ES-I3 (cell line): ENCODE results near the gene PRKAG2.

Experiments
- H3K36me3 ChIP-seq: 2 replicates; pipeline ENCODE4 v1.6.1; 2013; ENCODE audit warnings: mild to moderate bottlenecking, low read length, control low read depth, moderate library complexity; ENCODE audit not compliant: insufficient read depth
- H3K4me1 ChIP-seq: 2 replicates; pipeline ENCODE4 v1.6.1; 2013; ENCODE audit warnings: mild to moderate bottlenecking, control low read depth, low read length; ENCODE audit not compliant: insufficient read depth
- H3K9ac ChIP-seq: 2 replicates; pipeline ENCODE4 v1.6.1; 2013; ENCODE audit warnings: low read depth, mild to moderate bottlenecking, low read length, moderate library complexity
- H3K9me3 ChIP-seq: 2 replicates; pipeline ENCODE4 v1.6.1; 2013; ENCODE audit warnings: mild to moderate bottlenecking, low read length, moderate library complexity; ENCODE audit not compliant: control insufficient read depth, insufficient read depth

Gene PRKAG2

DNA sequence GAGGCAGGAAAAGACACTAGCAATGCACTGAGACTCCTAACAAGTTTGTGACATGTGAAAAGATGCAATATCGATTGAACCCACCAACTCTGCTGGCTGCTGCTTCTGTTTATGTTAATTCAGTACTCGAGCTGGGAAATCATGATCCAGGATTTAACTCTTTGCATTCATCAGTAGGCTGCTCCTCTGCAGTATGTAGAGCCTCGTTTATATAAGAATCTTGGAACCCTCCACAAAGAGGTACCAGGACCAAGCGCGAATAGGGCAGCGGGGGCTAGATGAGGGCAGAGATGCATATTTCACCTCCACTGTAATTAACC lies 7.8 kb downstream of the PRKAG2 start:
- Histone ChIP-seq H3K36me3 (no peaks in the 10 kb centered on the region), H3K9ac (no peak overlapping the region), H3K4me1 (peaks cover 14% of the 10 kb centered on the region; the same call in 1 of the 2 replicates), H3K9me3 (no peaks in the 10 kb centered on the region; the same call in 1 of the 2 replicates)

DNA sequence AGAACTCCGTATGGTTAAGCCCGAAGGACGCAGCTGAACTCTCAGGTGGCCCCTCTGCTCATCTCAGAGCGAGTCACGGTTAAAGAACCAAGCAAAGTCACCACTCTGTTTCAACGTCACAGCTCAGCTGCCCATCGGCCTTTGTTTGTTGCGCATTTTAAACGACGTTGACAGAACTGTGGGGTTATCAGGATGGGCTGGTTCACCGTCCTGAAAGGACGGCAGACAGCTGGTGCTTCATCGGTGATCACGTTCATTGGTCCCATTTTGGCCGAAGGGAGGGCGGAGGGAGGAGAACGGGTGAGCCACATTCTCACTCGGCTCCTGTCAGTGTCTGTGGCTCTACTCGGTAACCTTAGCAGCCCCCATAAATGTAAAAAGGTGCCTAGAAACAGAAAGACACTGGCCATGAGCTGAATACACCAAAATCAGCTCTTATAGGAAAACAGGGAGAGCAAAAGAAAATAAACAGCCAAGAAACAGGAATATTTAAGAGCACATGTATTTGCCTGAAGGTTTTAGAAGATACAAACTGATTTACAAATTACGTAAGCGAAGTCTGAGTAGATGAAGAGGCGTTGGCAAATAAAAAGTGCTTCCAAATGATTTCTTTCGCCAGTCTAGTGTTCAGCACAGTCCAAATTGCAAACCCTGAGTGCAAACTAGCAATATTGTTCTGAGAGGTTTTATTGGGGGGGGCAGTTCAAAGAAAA lies 8.4 kb downstream of the PRKAG2 start:
- Histone ChIP-seq H3K9ac (no peak overlapping the region), H3K9me3 (no peaks in the 10 kb centered on the region; the same call in 1 of the 2 replicates), H3K4me1 (peaks cover 14% of the 10 kb centered on the region; the same call in 1 of the 2 replicates), H3K36me3 (no peaks in the 10 kb centered on the region)

DNA sequence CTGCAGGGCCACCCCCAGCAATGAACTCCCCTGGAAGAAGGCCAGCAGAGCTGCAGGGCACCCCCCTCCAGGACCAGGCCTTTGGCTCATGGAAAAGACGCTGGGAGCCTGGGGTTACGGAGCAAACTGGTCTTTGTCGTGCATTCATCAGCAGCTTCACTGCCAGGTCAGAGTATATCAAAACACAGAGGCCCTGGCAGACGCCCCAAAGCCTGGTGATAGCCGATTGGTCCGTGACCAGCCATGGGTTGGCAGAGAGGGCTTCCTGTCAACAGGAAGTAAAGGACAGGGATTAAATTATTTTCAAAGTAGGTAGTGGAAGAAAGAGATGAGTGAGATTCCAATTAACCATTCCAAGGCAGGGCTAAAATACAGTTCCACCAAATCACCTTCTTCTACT lies 9.0 kb downstream of the PRKAG2 start:
- no peaks in the 10 kb centered on the region; the same call in 1 of the 2 replicates for H3K9me3 ChIP-seq
- no peak overlapping the region for H3K9ac ChIP-seq
- H3K36me3 ChIP-seq = no peaks in the 10 kb centered on the region
- H3K4me1 ChIP-seq = peaks cover 14% of the 10 kb centered on the region; the same call in 1 of the 2 replicates

DNA sequence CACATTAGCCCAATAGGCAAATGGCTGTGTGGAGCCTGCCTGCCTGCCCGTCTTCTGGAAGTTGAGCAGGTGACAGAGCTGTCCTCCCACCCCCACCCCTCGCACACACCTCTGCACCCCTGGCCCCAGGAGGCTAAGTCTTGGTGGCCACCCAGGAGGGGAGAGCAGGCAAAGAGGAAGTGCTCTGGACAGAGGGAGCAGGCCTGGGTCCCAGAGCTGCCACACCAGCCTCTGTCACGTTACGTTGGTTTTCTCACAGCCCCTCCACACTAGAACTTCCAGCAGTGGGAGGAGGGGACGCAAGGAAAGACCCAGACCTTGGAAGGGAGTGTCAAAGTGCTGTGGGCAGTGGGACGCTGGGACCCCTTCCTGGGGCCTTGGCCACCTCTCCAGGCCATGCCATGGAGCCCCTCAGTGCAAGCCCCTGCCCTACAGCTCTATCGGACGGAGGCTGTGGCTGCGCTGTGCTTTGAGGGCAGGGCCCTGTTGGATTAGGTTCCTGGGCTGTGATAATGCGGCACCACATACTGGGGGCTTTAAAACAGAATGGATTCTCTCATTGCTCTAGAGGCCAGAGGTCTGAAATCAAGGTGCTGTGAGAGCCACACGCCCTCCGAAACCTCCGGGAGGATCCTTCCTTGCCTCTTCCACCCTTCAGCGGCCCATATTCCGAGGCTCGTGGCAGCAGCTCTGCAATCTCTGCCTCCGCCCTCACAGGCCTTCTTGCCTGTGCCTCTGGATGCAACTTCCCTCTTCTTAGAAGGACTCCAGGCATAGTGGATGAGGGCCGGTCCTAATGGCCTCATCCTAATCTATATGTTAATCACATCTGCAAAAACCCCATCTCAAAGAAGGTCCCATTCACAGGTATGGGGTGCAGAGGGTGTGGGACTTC lies 9.9 kb downstream of the PRKAG2 start:
- no peaks in the 10 kb centered on the region; the same call in 1 of the 2 replicates for H3K9me3 ChIP-seq
- H3K36me3 ChIP-seq = no peaks in the 10 kb centered on the region
- peaks cover 14% of the 10 kb centered on the region; the same call in 1 of the 2 replicates for H3K4me1 ChIP-seq
- H3K9ac ChIP-seq = no peak overlapping the region

DNA sequence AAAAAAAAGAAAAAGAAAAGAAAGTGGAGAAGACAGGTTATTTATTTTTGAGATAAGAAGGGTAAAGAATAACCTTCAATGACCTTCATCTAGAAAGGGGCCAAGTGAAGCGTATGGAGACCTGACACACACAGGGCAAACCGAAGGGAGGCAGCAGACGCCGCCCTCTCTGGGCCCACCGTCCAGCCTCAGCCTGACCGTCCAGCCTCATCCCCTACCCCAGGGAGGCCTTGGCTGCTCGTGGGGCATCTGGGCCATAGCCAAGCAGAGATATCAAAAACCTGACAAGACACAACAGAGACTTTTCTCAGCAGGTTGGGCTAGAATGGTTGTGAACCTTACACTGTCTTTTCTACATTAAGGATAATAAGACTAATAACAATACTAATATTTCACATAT lies 10.9 kb downstream of the PRKAG2 start:
- Histone ChIP-seq H3K4me1 (peaks cover 14% of the 10 kb centered on the region; the same call in 1 of the 2 replicates), H3K9me3 (no peaks in the 10 kb centered on the region), H3K9ac (no peak overlapping the region), H3K36me3 (no peaks in the 10 kb centered on the region)

DNA sequence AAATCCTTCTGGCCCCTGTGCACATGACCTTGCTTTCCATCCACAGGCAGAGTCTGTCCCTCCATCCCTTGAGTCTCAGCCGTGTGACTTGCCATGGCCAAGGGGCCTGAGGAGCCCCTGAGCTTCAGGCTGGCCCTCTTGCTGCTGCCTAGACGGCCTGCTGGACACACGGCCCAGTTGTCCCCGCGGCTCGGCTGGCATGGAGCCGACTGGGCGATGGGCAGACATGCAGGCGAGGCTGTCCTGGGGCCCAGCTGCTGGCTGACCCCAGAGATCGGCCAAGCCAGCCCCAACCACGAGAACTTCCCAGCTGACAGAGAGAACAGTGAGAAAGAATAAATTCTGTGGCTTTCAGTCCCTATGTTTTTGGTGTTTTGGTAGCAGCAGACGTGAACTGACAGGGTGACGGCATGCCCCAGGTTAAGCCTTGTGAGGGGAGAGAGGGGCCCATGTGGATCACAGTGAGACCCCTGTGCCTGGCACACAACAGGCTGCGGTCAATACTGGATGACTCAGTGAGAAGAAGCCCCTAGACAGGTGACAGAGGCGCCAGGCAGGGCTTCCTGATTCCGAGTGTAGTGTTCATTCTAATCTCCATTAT lies 11.7 kb downstream of the PRKAG2 start:
- Histone ChIP-seq H3K9ac (no peak overlapping the region), H3K9me3 (no peaks in the 10 kb centered on the region), H3K36me3 (no peaks in the 10 kb centered on the region), H3K4me1 (peaks cover 14% of the 10 kb centered on the region; the same call in 1 of the 2 replicates)

DNA sequence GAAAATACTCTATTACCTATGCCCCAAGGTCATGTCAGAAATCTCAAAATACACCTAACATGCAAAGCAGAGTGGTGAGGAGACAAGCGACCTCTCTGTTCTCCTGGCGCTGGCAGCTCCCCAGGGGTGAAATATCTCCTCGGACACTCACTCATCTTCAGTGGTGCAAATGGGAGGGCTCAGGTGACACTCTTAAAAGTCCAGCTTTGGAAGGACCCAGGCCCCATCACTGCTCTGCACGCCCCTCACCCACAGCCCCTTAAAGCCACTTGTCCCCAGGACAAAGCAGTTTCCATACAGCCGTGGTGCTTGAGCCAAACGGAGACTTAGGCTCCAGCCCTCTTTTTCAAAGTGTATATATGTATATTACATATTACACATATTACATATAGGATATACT lies 12.4 kb downstream of the PRKAG2 start:
- Histone ChIP-seq H3K4me1 (peaks cover 14% of the 10 kb centered on the region; the same call in 1 of the 2 replicates), H3K9ac (no peak overlapping the region), H3K36me3 (no peaks in the 10 kb centered on the region), H3K9me3 (no peaks in the 10 kb centered on the region)

DNA sequence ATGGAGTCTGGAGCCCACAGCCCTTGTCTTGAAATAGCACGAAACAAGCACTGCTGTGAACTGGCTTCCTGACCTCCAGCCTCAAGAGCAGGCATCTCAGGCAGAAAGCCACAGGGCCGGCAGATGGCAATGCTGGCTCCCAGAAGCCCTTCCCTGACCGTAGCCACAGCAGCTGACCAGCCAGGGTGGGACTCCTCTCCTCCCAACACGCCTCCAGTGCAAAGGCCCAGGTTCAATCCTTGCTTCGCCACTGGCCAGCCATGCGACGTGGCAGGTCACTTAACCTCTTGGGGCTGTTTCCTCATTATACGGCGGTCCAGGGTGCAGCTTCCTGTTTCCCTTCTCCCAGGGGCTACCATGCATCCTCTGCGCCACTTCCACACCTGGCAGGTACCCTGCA lies 12.8 kb downstream of the PRKAG2 start:
- H3K36me3 ChIP-seq = no peaks in the 10 kb centered on the region
- H3K9ac ChIP-seq = no peak overlapping the region
- H3K4me1 ChIP-seq = peaks cover 11% of the 10 kb centered on the region; the same call in 1 of the 2 replicates
- H3K9me3 ChIP-seq = no peaks in the 10 kb centered on the region

DNA sequence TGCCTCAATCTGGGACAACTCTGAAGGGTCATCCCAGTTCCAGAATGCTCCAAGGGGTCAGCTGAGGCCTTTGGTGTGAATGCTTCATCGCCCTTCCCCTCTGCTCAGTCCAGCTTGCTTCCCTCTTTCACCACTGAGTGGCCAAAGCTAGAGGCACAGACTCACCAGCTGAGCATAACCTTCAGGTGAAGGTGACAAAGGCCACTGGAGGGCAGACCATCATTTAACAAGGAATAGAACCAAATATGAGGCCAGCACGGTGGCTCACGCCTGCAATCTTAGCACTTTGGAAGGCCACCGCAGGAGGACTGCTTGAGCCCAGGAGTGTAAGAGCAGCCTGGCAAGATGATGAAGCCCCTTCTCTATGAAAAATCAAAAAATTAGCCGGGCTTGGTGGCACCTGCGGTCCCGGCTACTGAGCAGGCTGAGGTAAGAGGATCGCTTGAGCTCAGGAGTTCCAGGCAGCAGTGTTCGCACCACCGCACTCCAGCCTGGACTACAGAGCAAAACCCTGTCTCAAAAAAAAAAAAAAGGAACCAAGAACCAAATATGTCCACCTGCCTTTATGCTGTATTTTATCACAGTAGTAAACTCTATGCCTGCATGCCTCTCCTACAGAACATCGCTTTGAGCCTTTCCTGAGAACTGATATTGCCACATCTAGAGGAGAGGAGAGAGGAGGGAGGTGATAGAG lies 13.4 kb downstream of the PRKAG2 start:
- no peaks in the 10 kb centered on the region for H3K9me3 ChIP-seq
- H3K36me3 ChIP-seq = no peaks in the 10 kb centered on the region
- H3K9ac ChIP-seq = no peak overlapping the region
- peaks cover 6% of the 10 kb centered on the region; the same call in 1 of the 2 replicates for H3K4me1 ChIP-seq

DNA sequence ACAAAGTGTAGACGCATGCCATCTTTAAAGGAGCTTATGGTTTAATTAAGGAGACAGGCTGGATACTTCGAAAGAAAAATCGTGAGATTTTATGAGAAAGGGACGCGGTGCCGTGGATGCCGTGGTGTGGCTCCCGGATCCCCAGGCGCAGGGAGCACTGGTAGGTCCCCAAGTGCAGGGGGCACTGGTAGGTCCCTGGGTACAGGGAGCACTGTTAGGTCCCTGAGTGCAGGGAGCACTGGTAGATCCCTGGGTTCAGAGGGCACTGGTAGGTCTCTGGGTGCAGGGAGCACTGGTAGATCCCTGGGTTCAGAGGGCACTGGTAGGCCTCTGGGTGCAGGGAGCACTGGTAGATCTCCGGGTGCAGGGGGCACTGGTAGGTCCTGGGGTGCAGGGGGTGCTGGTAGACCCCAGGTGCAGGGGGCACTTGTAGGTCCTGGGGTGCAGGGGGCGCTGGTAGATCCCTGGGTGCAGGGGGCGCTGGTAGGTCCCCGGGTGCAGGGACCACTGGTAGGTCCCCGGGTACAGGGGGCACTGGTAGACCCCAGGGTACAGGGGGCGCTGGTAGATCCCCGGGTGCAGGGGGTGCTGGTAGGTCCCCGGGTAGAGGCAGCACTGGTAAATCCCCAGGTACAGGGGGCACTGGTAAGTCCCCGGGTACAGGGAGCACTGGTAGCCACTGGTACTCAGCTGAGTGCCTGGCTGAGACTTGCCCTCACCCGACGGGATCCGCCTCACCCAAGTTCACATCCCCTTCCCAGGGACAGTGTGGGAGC lies 14.1 kb downstream of the PRKAG2 start:
- no peaks in the 10 kb centered on the region for H3K36me3 ChIP-seq
- H3K9ac ChIP-seq = no peak overlapping the region
- no peaks in the 10 kb centered on the region for H3K9me3 ChIP-seq
- H3K4me1 ChIP-seq = no peaks in the 10 kb centered on the region

DNA sequence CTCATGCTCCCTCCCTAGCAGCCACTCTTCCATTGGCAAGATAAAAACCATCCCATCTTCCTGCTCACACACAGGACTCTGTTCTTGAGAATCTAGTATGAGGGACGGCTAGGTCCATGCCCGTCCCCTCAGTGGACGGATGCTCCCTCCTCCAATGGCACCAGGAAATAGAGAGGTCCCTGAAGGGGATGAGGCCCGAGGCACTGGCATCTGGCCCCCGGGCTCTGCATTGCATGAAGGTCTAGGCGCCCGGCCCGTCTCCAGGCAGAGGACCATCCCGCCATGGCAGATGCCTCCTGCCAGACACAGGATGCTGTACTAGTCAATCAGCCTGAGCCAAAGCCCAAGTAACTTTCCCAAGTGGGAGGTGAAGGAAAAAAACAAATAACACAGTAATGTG lies 15.0 kb downstream of the PRKAG2 start:
- Histone ChIP-seq H3K4me1 (no peaks in the 10 kb centered on the region), H3K9ac (no peak overlapping the region), H3K9me3 (no peaks in the 10 kb centered on the region), H3K36me3 (no peaks in the 10 kb centered on the region)

DNA sequence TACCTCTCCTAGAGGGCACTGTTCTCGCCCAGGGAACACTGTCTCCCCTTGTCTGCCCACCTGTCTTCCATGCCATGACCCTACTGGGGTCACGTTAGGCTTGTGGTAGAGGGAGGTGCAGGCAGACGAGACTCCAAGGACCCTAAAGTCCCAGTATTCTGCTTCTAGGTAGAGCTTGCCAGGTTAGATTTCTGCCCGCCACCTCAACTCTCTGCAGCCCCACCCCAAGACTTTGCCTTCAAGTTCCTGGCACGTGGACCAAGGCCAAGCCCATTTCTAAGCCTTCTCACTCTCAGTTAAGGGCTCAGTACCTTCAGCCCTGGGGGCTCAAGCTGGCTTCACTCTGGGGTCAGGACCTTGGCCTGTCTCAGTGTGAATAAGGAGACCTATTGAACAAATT lies 16.1 kb downstream of the PRKAG2 start:
- Histone ChIP-seq H3K36me3 (no peaks in the 10 kb centered on the region), H3K4me1 (no peaks in the 10 kb centered on the region), H3K9me3 (no peaks in the 10 kb centered on the region), H3K9ac (no peak overlapping the region)

DNA sequence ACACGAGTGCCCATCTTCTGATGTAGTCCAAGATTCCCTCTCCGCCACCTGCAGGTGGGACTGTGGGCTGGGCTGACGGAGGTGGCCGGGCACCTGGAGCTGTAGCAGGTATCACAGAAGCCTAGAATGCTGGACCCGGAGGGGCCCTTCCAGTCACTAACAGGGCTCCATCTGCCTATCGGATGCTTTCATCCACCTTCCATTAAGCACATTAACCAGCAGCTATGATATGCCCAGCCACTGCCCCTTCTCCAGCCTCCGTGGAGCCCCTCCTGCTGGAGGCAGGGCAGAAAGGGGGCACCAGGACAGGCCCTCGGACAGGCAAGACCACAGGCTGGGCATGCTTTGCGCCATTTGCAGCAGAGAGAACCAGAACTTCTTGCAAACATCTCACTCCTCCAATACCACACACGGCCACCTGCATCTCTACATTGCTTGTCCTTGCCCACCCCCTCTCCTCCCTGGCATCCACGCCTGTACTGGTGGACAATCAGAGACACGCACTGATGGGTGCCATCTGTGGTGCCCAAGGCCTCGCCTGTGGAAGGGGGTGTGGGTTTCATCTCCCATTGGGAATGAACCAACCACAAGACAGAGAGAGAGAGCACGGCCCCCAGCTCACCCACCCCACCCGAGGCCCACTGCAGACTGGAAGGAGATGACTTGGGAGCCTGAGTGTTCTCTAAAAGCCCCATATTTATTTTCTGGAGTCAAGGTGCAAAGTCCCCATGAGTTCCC lies 16.8 kb downstream of the PRKAG2 start:
- no peaks in the 10 kb centered on the region for H3K4me1 ChIP-seq
- no peaks in the 10 kb centered on the region for H3K36me3 ChIP-seq
- no peak overlapping the region for H3K9ac ChIP-seq
- no peaks in the 10 kb centered on the region for H3K9me3 ChIP-seq
